Stimulated activated CD8-positive, alpha-beta memory T cell treated with anti-CD3 and anti-CD28 coated beads, Interleukin-15, amount 100 ng/mL, for 4 hours (primary cell): ENCODE data around the gene ITGA4.

Experiments used
- DNase-seq, 2 donors: peaks; one replicate each; pipeline ENCODE4 v3.0.0-alpha.2; 2020; ENCODE audit warnings: low read depth in 2 of 2

The ITGA4 gene

DNA sequence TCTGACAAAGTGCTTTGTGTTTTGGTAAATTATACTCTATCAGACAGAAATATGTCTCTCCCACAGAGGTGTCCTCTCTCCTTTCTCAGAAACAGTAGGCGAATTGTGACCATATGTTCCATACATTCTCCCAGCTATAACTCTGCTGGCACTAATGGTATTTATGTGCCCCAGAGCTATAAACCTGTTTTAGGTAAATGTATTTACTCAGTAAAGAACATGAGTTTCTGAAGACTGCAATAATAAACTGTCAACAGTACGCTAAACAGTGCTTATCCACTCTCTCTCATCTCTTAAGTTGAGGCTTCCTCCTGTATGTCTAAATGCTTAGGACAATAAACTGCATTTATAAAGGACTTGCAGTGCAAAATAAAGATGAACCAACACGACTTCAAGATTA is 58.5 kb downstream of the ITGA4 start:
- DNase-seq = no peak

DNA sequence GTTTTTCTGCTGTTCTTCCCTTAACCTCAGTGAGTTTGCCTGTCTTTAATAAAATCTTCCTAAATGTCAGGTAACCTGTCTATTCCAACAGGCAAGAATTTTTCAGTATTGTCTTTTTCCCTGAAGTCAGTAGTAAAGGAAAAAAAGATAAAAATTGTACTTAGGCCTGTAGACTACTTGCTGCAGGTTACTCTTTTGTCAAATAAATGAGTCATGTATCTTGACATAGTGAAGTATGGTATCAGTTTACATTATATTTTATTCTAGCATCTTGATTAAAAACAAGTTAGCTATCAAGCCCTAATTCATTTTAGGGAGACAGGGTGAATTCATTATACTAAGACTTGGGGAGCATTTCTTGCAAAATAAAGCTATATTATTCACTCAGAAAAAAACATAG is 59.8 kb downstream of the ITGA4 start:
- no peak for DNase-seq

DNA sequence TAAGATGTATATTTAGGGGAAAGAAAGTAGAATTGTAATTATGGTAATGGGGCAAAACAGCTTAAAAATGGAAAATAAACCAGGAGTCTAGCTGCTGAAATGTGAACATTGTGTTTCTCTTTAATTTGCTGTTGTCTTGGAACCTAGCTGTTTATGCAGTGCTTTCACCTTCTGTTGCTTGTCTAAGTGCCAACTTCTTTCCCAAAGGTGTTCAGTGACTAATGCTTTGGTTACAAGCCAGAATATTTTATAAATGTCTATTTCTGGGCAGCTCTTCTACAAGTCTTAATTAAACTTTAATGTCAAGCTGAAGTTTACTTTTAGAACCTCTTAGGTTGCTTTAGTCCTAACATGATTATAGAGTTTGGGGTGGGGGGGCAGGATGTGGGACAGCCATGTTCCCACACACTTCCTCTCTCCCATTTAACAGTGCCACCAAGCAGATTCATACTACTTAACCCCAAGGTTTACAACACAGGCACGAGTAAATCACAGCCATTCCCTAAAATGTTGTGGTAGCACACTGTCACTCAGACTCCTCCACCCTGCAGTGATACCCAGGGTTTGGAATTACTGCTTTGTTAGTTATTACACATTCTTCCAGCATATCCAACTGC is 60.6 kb downstream of the ITGA4 start:
- no peak for DNase-seq

DNA sequence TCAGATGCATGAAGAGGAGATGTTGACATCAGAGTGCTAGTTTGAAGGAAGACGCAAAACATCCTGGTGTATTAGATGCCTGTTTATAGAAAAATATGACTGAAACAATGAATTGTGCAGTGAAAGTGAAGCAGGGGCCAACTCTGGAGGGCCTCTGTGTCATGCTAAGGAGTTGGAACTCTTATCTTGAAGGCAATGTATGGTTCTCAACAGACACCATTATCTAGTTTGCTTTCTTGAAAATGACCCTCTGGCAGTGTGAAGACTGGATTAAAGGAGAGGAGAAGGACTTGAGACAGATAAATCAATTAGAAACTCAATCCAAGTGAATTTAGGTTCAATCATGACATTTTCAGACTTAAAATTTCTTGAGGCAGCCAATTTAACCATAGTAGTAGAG is 63.1 kb downstream of the ITGA4 start:
- no peak for DNase-seq

DNA sequence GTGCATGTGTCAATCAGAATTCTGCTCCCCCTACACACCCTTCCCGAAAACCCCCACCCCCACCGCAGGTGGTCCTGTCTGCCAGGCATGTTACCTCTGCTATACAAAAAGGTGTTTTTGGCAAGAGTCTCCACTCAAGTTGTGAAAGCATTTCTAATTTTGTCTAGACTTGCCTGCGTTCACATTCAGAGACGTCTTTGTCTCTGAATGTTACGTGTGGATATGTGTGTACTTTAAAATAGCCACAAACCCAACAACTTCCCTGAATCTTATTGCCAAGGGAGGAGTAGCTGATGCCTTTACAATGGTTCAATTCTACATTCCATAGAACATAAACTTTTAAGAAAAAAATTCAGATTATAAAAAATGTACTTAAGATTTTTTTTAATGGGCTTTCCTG is 66.6 kb downstream of the ITGA4 start:
- DNase-seq = no peak

DNA sequence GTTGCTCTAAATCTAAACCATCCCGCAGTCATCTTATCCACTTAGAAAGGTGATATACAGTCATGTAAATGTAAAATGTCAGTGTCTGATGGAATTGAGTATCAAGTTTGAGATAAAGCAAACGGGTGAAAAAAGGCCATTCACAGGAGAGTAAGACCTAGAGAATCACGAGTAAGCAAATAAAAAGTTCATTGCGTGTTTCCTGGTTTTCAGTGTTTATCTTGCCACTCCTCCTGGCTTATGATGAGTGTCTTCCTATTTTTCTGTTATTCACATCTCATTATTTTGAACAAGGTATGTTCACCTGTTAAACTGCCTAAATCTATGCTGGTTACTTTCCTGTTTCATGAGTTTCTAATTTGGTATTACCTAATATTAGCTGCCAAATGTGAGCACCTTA is 68.8 kb downstream of the ITGA4 start:
- DNase-seq = no peak

DNA sequence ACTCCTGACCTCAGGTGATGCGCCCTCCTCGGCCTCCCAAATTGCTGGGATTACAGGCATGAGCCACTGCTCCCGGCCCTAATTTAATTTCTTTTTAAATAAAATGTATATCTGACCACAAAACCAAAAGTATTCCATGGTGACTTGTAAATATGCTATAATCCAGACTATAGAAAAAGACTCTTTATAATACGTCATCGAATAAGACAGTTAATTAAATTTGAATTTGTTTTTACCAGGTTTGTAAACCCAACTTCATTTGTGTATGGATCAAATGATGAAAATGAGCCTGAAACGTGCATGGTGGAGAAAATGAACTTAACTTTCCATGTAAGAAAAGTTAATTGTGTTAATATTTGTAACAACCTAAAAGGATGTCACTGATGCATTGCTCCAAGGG is 69.9 kb downstream of the ITGA4 start:
- no peak for DNase-seq

DNA sequence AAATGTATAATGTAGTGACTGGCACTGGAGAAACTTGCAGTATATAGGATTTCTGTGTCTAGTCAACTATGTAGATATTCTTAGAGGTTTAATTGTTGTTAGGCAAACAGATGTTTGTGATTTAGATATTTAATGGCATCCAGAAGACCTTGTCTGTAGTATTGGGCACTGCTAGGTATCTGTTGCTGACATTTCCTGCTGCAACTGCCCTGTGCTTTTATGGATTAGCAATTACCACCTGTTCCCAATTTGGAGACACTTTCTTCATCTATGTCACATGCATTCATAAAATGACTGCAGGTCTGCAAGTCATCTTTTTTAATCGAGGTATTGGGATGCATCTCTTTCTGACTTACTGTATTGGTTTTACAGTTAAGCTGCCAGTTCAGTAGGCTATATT is 71.3 kb downstream of the ITGA4 start:
- DNase-seq = no peak

DNA sequence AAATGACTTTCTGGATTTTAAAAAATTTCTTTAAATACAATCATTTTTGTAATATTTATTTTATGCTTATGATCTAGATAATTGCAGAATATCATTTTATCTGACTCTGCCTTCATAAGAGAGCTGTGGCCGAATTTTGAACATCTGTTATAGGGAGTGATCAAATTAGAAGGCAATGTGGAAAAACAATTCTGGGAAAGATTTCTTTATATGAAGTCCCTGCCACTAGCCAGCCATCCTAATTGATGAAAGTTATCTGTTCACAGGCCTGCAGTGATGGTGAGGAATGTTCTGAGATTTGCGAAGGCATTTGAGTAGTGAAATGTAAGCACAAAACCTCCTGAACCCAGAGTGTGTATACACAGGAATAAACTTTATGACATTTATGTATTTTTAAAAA is 79.5 kb downstream of the ITGA4 start:
- DNase-seq = no peak

DNA sequence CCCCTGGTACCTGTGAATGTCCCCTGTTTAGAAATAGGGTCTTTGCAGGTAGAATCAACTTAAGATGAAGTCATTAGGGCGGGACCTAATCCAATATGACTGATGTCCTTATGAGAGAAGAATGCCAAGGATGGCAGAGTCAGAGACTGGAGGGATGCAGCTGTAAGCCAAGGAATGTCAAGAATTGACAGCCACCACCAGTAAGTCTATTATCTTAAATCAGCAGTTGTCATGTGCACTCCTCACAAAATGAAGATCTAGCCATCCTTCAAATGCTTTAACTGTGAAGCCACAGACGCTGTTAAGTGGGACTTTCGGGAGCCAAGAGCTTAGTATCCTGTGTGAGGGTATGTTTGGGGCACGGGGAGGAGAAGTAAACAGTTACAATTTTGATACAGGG is 83.2 kb downstream of the ITGA4 start:
- DNase-seq = no peak

DNA sequence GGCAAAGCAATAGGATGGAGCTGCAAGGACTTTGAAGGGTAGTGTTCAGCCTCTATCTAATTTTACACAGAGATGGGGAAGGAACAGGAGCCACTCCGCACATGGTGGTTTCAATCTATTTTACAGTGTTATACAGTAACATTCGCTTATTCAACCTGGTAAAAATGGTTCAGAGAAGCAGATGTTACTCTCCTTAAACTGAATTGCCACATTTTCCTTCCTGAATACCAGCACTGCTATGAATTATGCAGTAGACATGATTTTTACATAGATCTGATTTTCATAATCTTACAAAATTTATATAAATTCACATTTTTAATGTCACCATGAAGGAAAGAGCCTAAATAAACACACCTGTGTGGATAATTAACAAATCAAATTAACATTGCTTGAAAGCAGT is 85.0 kb downstream of the ITGA4 start:
- DNase-seq = no peak

DNA sequence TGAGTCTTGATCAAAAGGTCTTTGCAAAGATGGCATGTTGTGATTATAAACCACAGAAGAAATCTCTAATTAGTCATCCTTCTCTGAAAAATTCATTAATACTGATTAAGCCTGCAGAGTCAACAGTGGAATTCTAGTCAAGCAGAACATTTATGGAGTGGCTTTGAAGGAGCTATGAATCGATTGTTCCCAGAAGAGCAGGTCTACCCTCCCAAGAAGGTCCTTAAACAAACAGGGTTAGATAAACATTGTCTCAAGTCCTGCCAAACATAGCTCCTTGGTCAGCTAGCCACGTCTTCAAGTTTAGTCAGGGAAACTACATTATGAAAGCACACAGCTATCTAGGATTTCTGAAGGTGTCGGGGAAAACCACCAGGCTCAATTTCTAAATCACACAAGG is 88.9 kb downstream of the ITGA4 start:
- DNase-seq = no peak

DNA sequence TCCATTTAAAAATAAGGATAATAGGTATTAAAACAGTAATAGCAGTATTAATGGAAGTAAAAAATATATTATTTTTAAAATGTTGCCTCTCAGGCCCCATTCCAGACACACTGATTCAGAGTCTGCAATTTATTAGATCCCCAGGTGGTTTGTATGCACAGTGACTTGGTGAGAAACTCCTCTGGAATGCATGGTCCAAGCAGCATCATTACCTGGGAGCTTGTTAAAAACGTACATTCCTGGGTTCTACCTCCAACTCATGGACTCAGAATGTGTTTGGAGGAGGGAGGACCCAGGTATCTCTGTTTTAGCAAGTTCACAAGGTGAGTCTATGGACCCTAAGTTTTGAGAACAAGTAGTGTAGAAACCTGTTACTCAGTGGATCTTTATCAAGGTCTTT is 95.6 kb downstream of the ITGA4 start:
- no peak for DNase-seq

DNA sequence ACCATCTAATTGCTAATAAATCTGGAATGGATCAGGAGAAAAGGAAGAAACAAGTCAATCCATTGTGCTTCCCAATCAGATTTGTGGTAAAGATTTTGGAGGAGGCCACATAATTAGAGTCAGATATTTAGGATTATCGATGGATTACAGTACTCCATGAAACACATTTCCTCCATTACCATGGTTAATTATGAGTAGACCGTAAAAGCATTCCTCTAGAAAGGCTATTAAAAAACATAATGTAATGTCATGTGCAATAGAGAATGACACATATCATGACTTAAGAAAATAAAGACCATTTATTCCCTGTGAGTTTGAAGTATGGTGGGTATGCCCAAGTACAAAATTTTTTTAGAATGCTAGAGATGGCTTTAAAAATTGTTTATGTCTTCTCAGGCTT is 96.1 kb downstream of the ITGA4 start:
- DNase-seq = no peak

DNA sequence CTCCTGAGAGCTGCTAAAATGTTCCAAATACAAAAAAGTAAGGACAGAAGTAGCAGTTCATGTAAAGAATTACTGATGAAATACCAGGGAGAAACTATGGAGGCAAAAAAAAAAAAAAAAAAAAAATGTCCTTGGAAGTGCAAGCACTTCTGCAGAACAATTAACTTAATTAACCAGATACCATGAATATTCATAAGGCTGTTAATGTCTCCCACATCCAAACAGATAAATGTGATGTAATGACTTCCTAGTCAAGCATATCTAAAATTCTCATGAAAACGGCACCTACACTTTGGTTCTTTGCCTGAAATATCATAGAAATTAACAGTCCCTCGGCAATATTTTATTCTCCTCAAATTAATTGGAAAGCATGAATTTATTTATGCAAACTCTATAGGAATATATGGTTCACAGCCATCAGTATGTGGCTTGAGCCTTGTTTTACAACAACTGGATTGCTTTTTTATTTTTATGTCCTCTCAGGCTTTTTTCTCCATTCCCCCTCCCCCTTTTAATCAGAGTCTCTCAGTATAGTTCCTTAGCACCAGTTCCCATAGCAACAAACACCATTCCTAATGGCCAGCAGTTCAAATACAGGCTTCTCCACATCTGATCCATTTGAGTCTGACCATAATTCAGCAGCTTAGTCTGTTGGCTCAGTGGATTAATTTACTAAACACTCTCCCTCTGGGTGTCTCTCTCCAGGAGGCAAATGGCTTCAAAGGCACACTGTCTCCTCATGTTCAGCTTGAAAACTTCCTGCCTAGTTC is 97.1 kb downstream of the ITGA4 start:
- no peak for DNase-seq

DNA sequence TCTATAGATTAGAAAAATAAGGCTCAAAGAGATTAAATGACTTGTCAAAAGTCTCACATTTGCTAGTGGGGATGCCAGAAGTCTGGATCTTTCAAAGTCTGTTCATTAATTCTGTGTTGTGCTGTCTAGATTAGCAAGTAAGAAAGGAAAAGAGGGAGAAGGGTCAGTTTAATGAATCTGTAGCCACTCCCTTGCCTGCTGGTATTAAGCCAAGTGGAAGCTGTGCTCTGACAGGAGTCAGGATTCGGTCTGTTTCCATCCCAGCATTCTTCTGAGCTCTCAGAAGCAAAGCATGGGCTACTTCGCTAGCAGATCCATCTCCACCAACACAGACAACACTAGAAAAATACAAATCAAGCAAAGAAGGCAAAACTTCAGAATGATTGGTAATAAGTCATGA is 101.2 kb downstream of the ITGA4 start:
- DNase-seq = no peak

DNA sequence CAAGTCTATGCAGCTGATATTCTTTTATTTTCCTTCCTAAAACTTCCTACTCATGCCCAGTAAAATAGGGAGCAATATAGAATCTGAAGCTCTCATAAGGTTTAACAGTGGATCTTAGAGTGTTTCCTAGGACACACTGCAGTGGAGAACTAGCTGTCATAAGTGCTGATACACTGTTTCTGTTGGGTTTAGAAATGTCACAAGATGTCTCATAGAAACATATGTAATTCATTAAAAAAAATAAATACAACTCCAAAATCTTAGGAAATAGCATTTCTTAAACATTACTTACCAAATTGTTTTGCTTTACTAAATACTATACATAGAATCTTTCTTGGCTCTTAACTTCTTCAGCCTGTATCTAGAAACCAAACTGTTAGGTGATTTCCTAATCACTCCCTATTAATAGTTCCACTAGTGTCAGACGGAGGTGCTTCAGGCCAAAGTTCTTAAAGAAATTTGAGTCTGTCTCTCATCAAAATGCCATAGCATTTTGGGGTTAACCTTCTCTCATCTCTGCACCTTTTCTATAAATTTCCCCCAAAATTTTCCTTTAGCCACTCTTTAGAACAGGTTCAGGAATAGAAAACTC is 106.0 kb downstream of the ITGA4 start:
- DNase-seq = no peak

DNA sequence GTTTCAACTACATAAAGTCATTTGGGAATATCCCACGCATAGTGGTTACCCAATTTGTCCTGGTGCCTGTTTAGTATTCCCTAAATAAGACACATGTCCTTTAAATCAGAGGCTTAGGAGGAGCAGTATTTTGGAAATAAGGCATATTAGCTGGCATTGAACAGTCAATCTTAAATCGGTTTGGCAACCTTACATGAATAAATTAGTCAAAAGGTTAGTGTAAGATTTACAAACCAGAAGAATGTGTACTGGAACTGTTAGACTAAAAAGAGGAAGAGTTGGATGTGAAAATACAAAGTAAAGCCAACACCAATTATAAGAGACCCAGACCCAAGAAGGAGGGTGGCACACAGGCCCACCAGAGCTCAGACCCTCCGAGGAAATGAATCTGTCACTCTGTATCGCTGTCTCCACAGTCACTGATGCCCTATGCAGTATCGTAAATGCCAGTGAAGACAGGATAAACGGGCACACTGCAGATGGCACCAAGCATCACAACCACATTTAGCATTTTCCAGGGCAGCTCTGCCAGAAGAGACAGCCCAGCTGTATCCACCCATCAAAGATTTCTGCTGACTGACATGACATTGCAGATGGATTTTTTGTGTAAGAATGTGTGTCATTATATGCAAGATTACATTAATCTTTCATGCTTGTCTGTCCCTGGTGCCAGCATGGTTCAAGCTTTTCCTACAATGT is 109.3 kb downstream of the ITGA4 start:
- DNase-seq = no peak

DNA sequence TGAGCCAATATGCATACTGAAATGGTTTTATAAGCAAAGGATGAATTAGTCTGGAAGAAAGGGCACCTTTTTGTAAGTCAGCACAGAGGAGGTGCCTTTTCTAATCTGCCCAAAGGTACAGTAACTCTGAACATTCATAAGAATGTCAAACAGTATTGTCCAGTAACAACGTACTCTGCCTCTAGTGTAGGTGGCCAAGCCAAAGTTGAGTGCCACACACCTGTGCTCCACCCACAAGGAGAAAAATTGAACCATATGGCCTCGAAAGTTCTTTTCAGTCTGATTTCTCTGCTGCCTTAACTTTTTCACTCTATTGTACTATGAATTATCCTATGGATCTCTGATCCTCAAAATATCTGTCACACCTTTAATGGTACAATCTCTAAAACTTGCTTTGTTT is 112.9 kb downstream of the ITGA4 start:
- DNase-seq = no peak

DNA sequence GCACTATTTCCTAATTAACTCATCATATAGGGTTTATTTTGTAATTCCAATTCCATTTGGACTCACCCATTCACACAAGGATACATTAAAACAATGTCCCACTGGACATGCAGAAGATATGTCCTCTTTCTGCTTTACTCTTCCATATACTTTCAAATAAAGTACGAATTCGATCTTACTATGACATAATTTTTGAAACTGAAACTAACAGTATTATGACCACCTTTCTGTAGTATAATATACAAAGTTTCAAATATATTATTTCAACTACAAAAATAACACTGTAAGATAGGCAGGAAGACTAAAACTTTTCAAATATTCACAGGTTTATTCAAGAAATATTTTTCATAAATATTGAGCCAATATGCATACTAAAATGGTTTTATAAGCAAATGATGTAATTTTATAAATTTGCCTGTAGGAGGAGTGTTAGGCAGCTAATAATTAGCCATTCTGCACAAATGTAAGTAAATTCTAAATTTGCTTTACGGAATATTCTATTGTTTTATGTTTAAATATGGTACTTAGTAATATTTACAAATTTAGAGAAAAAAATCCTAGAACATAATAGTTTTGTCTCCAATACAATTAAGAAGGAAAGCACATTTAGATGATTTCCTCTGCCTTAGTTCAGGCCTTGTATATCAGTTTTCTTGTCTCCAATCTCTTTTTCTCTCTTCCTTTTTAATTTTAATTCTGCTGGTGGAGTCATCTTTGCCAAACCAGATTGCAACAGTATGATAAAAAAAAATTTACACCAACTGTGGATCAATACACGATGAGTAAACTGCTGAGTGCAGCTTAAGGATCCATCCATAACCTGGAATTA is 113.9 kb downstream of the ITGA4 start:
- no peak for DNase-seq

DNA sequence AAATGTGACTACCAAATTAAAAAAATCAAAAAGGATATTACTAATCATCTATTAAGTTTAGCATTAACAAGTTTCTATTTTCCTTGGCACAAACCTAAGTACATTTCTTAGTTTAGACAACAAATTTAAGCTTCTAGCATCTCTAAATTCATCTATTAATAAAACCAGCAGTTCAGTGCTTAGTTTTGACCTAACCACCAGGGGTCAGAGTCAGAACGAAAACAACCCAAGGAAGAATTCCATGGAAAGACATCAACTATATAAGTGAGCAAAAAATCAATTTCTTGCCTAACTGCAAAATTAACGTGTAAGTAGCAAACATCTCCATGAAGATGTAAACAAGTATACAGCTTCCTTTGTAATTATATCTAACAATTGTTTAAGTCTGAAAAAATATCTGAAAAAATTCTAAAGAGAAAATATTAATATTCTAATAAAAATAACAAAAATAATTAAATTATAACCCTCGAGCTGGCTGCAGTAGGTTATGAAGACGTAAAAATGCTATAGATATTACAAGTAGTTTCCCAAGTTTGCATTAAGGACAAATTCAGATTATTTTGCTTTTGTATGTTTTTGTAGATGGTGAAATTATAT is 116.1 kb downstream of the ITGA4 start:
- no peak for DNase-seq

DNA sequence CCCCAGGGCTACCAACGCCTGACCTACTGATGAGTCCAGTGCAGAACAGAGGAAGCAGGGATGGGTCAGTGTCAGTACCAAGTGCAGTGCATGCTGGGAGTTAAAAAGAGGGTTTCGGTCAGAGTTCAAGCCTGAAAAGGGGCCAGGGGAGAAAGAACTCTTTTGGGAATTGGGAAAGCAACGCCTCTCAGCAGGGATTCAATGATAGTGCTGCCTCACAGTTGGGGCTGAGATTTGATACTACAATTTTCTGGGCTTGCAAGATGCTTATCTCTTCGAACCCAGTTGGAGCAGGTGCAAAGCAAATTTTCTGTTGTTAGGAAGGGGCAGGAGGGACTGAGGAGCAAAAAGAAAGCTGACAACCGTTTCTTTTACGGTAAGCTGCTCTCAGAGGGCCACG is 117.1 kb downstream of the ITGA4 start:
- DNase-seq = no peak
